Panc1 (cell line): ENCODE data around the gene CRADD.

ENCODE experiments used
- TCF7L2 ChIP-seq: IDR thresholded peaks from 2 replicates; pipeline ENCODE4 v1.6.1; 2011; ENCODE audit warnings: mild to moderate bottlenecking, low read depth, low read length, inconsistent platforms
- TF ChIP-seq, protein P1 (sequence below): fragments of 450-650 bp; IDR thresholded peaks from 2 replicates; pipeline ENCODE4 v1.5.1; 2017; ENCODE audit warnings: mild to moderate bottlenecking
- TF ChIP-seq, protein P2 (sequence below), 2 experiments: IDR thresholded peaks; 2 replicates each; pipeline ENCODE4 v1.6.1; 2011 to 2012; ENCODE audit warnings: low read depth in 2 of 2, control low read depth in 1 of 2, low read length in 1 of 2, mild to moderate bottlenecking in 1 of 2, moderate library complexity in 1 of 2; ENCODE audit not compliant: insufficient read depth in 1 of 2

DNA sequence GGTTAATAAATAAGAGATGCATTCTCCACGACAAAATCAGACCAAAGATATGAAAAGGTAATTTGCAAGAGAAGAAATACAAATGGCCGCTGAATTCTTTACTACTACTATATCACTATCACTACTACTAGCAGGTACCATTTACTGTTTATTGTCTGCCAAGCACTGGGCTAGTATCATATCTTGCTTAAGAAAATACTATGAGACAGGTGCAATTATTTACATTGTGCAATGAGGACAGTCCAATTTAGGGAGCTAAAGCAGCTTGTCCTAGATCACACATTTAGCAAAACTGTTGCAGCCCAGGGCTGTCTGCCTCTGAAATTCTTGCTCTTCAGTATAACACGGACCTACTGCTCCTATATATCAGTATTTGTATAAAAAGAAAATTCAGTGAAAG, 52.8 kb downstream of the CRADD start:
- TF ChIP-seq, protein P1, sequence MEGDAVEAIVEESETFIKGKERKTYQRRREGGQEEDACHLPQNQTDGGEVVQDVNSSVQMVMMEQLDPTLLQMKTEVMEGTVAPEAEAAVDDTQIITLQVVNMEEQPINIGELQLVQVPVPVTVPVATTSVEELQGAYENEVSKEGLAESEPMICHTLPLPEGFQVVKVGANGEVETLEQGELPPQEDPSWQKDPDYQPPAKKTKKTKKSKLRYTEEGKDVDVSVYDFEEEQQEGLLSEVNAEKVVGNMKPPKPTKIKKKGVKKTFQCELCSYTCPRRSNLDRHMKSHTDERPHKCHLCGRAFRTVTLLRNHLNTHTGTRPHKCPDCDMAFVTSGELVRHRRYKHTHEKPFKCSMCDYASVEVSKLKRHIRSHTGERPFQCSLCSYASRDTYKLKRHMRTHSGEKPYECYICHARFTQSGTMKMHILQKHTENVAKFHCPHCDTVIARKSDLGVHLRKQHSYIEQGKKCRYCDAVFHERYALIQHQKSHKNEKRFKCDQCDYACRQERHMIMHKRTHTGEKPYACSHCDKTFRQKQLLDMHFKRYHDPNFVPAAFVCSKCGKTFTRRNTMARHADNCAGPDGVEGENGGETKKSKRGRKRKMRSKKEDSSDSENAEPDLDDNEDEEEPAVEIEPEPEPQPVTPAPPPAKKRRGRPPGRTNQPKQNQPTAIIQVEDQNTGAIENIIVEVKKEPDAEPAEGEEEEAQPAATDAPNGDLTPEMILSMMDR = no peak
- no peak for TF ChIP-seq TCF7L2
- TF ChIP-seq, protein P2, sequence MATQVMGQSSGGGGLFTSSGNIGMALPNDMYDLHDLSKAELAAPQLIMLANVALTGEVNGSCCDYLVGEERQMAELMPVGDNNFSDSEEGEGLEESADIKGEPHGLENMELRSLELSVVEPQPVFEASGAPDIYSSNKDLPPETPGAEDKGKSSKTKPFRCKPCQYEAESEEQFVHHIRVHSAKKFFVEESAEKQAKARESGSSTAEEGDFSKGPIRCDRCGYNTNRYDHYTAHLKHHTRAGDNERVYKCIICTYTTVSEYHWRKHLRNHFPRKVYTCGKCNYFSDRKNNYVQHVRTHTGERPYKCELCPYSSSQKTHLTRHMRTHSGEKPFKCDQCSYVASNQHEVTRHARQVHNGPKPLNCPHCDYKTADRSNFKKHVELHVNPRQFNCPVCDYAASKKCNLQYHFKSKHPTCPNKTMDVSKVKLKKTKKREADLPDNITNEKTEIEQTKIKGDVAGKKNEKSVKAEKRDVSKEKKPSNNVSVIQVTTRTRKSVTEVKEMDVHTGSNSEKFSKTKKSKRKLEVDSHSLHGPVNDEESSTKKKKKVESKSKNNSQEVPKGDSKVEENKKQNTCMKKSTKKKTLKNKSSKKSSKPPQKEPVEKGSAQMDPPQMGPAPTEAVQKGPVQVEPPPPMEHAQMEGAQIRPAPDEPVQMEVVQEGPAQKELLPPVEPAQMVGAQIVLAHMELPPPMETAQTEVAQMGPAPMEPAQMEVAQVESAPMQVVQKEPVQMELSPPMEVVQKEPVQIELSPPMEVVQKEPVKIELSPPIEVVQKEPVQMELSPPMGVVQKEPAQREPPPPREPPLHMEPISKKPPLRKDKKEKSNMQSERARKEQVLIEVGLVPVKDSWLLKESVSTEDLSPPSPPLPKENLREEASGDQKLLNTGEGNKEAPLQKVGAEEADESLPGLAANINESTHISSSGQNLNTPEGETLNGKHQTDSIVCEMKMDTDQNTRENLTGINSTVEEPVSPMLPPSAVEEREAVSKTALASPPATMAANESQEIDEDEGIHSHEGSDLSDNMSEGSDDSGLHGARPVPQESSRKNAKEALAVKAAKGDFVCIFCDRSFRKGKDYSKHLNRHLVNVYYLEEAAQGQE (IDR thresholded peaks at IDR 0.05; ENCODE audit: insufficient read depth in 1 of 2, low read depth in 2 of 2, low read length in 1 of 2) = no peak
